H54 (cell line): ENCODE results near the gene ILF3.
A peak's percentile ranks its signal among the peaks of the same experiment; 100 is the strongest.

Experiments
- DNase-seq: peaks from one replicate; pipeline ENCODE4 v3.0.0; 2011; ENCODE audit warnings: low spot score, mixed read lengths; ENCODE audit not compliant: insufficient read length
- FAIRE-seq: peaks from 3 replicates; lab custom pipeline; 2011; peaks lifted over from hg19 to GRCh38; lab: Jason Lieb, UNC
- POLR2A ChIP-seq: IDR thresholded peaks from 2 replicates; pipeline ENCODE4 v1.6.1; 2011; ENCODE audit warnings: low read depth, mild to moderate bottlenecking, low read length

Gene ILF3

GRCh38 chr19:10677751-10678150 lies 23.6 kb downstream of the ILF3 start:
- DNase-seq (no peak), FAIRE-seq (no peak)
- no peak for TF ChIP-seq POLR2A

GRCh38 chr19:10678813-10679212 lies 24.7 kb downstream of the ILF3 start:
- no peak for FAIRE-seq
- no peak for DNase-seq
- TF ChIP-seq POLR2A = no peak

GRCh38 chr19:10679743-10680142 lies 25.6 kb downstream of the ILF3 start:
- TF ChIP-seq POLR2A = no peak
- DNase-seq (no peak), FAIRE-seq (no peak)

GRCh38 chr19:10680545-10681135 lies 26.5 kb downstream of the ILF3 start:
- FAIRE-seq (no peak), DNase-seq (no peak)
- no peak for TF ChIP-seq POLR2A

- TF ChIP-seq POLR2A = no peak
- DNase-seq = no peak
- FAIRE-seq = no peak
Observed at GRCh38 chr19:10681658-10682057, 27.5 kb downstream of the ILF3 start.

- DNase-seq = no peak
- FAIRE-seq = no peak
Observed at GRCh38 chr19:10682397-10683063, 28.4 kb downstream of the ILF3 start.

GRCh38 chr19:10683064-10683426 lies 28.9 kb downstream of the ILF3 start:
- DNase-seq = no peak
- no peak for TF ChIP-seq POLR2A
- FAIRE-seq = no peak

More at GRCh38 chr19:10682397-10683063, 28.4 kb downstream of the ILF3 start:
- no peak for TF ChIP-seq POLR2A

GRCh38 chr19:10683582-10683981 lies 29.4 kb downstream of the ILF3 start:
- FAIRE-seq (no peak), DNase-seq (no peak)
- no peak for TF ChIP-seq POLR2A

GRCh38 chr19:10685210-10685609 lies 31.1 kb downstream of the ILF3 start:
- FAIRE-seq = no peak
- DNase-seq = no peak
- TF ChIP-seq POLR2A = no peak

- no peak for DNase-seq
- TF ChIP-seq POLR2A = no peak
- FAIRE-seq = no peak
Observed at GRCh38 chr19:10686193-10686592, 32.0 kb downstream of the ILF3 start.

GRCh38 chr19:10686661-10687517 lies 32.7 kb downstream of the ILF3 start:
- FAIRE-seq (no peak), DNase-seq (peak; percentile 60)
- TF ChIP-seq POLR2A = no peak

- FAIRE-seq (no peak), DNase-seq (no peak)
- no peak for TF ChIP-seq POLR2A
Observed at GRCh38 chr19:10687518-10688288, 33.6 kb downstream of the ILF3 start.

GRCh38 chr19:10688545-10689280 lies 34.6 kb downstream of the ILF3 start:
- no peak for TF ChIP-seq POLR2A
- DNase-seq = no peak
- no peak for FAIRE-seq
